ENCODE results near the gene AP1AR.

The AP1AR gene

GRCh38 chr4:112185334-112185733, 46.3 kb upstream of the AP1AR start:
- H4K8ac ChIP-seq (ENCODE audit: low read length) = no peak overlapping the region
- no peak overlapping the region for H2AK5ac ChIP-seq (ENCODE audit: low read length, severe bottlenecking)
- H2BK15ac ChIP-seq (ENCODE audit: low read depth, poor library complexity, severe bottlenecking) = no peak overlapping the region
- no peak overlapping the region for H2AFZ ChIP-seq (ENCODE audit: low read depth, low read length)
- H3K9me3 ChIP-seq (ENCODE audit: control insufficient read depth, low read length) = no peaks in the 10 kb centered on the region
- H2BK12ac ChIP-seq (ENCODE audit: low read length in 2 of 2) = no peak overlapping the region
- no peak overlapping the region for H3K4me3 ChIP-seq (ENCODE audit: insufficient read depth in 1 of 2, low read depth in 1 of 2, low read length in 2 of 2)
- no peak overlapping the region for H2BK120ac ChIP-seq (ENCODE audit: low read depth, low read length)
- H3K27ac ChIP-seq (ENCODE audit: low read length, poor library complexity, severe bottlenecking) = no peak overlapping the region
- H3K23ac ChIP-seq (ENCODE audit: low read length in 2 of 2) = no peak overlapping the region
- peaks cover 0 to 2% of the 10 kb centered on the region in 2 experiments for H3K36me3 ChIP-seq (ENCODE audit: control insufficient read depth in 1 of 2, insufficient read depth in 2 of 2, low read depth in 1 of 2, low read length in 2 of 2)
- no peak overlapping the region for H3K18ac ChIP-seq (ENCODE audit: low read depth in 1 of 2, low read length in 2 of 2)
- H4K91ac ChIP-seq (ENCODE audit: low read length) = no peak overlapping the region
- no peak overlapping the region for H3K4ac ChIP-seq (ENCODE audit: low read depth in 1 of 2, low read length in 2 of 2)
- 100% methylated on average over 1 of the region's 2 CpGs for WGBS
- no peaks in the 10 kb centered on the region for H3K4me1 ChIP-seq (ENCODE audit: control insufficient read depth, insufficient read depth, low read depth, low read length)
- H3K9ac ChIP-seq (ENCODE audit: low read length) = no peak overlapping the region
- H3K27me3 ChIP-seq (ENCODE audit: control insufficient read depth in 1 of 2, insufficient read depth in 1 of 2, low read length in 2 of 2) = no peaks in the 10 kb centered on the region
- no peak overlapping the region for H3K14ac ChIP-seq (ENCODE audit: low read length in 2 of 2)
- DNase-seq = no peak
- H2BK5ac ChIP-seq (ENCODE audit: low read depth, low read length, poor library complexity, severe bottlenecking) = no peak overlapping the region
- H3K4me2 ChIP-seq (ENCODE audit: low read length, poor library complexity, severe bottlenecking) = no peak overlapping the region
- H3K79me1 ChIP-seq (replicated peaks; ENCODE audit: low read length, poor library complexity, severe bottlenecking) = no peaks in the 10 kb centered on the region

- Histone ChIP-seq H2BK5ac (ENCODE audit: low read depth, low read length, poor library complexity, severe bottlenecking) (no peak overlapping the region), H2AFZ (ENCODE audit: low read depth, low read length) (no peak overlapping the region), H3K4me1 (ENCODE audit: control insufficient read depth, insufficient read depth, low read depth, low read length) (no peaks in the 10 kb centered on the region), H3K36me3 (ENCODE audit: control insufficient read depth in 1 of 2, insufficient read depth in 2 of 2, low read depth in 1 of 2, low read length in 2 of 2) (peaks cover 0 to 2% of the 10 kb centered on the region in 2 experiments), H3K23ac (ENCODE audit: low read length in 2 of 2) (no peak overlapping the region), H3K4me2 (ENCODE audit: low read length, poor library complexity, severe bottlenecking) (no peak overlapping the region), H3K4me3 (ENCODE audit: insufficient read depth in 1 of 2, low read depth in 1 of 2, low read length in 2 of 2) (no peak overlapping the region), H2BK120ac (ENCODE audit: low read depth, low read length) (no peak overlapping the region), H2AK5ac (ENCODE audit: low read length, severe bottlenecking) (no peak overlapping the region), H3K9me3 (ENCODE audit: control insufficient read depth, low read length) (no peaks in the 10 kb centered on the region), H2BK15ac (ENCODE audit: low read depth, poor library complexity, severe bottlenecking) (no peak overlapping the region), H2BK12ac (ENCODE audit: low read length in 2 of 2) (no peak overlapping the region), H3K4ac (ENCODE audit: low read depth in 1 of 2, low read length in 2 of 2) (no peak overlapping the region), H4K8ac (ENCODE audit: low read length) (no peak overlapping the region), H4K91ac (ENCODE audit: low read length) (no peak overlapping the region), H3K9ac (ENCODE audit: low read length) (no peak overlapping the region), H3K79me1 (replicated peaks; ENCODE audit: low read length, poor library complexity, severe bottlenecking) (no peaks in the 10 kb centered on the region), H3K27ac (ENCODE audit: low read length, poor library complexity, severe bottlenecking) (no peak overlapping the region), H3K14ac (ENCODE audit: low read length in 2 of 2) (no peak overlapping the region), H3K18ac (ENCODE audit: low read depth in 1 of 2, low read length in 2 of 2) (no peak overlapping the region), H3K27me3 (ENCODE audit: control insufficient read depth in 1 of 2, insufficient read depth in 1 of 2, low read length in 2 of 2) (no peaks in the 10 kb centered on the region)
- DNase-seq = no peak
- 78% methylated on average over 8 of the region's 8 CpGs for WGBS
These were observed 45.6 kb upstream of the AP1AR start for GRCh38 chr4:112185740-112186670.

- no peak overlapping the region for H3K18ac ChIP-seq (ENCODE audit: low read depth in 1 of 2, low read length in 2 of 2)
- H4K91ac ChIP-seq (ENCODE audit: low read length) = no peak overlapping the region
- H3K4ac ChIP-seq (ENCODE audit: low read depth in 1 of 2, low read length in 2 of 2) = no peak overlapping the region
- no peak overlapping the region for H2BK5ac ChIP-seq (ENCODE audit: low read depth, low read length, poor library complexity, severe bottlenecking)
- H3K4me3 ChIP-seq (ENCODE audit: insufficient read depth in 1 of 2, low read depth in 1 of 2, low read length in 2 of 2) = no peak overlapping the region
- no peak overlapping the region for H2AK5ac ChIP-seq (ENCODE audit: low read length, severe bottlenecking)
- H4K8ac ChIP-seq (ENCODE audit: low read length) = no peak overlapping the region
- peaks cover 0 to 2% of the 10 kb centered on the region in 2 experiments for H3K36me3 ChIP-seq (ENCODE audit: control insufficient read depth in 1 of 2, insufficient read depth in 2 of 2, low read depth in 1 of 2, low read length in 2 of 2)
- 82% methylated on average over 1 of the region's 2 CpGs for WGBS
- DNase-seq = peak; percentile 34
- H3K27me3 ChIP-seq (ENCODE audit: control insufficient read depth in 1 of 2, insufficient read depth in 1 of 2, low read length in 2 of 2) = no peaks in the 10 kb centered on the region
- no peaks in the 10 kb centered on the region for H3K4me1 ChIP-seq (ENCODE audit: control insufficient read depth, insufficient read depth, low read depth, low read length)
- no peak overlapping the region for H2BK15ac ChIP-seq (ENCODE audit: low read depth, poor library complexity, severe bottlenecking)
- no peak overlapping the region for H3K14ac ChIP-seq (ENCODE audit: low read length in 2 of 2)
- H3K23ac ChIP-seq (ENCODE audit: low read length in 2 of 2) = no peak overlapping the region
- no peaks in the 10 kb centered on the region for H3K79me1 ChIP-seq (replicated peaks; ENCODE audit: low read length, poor library complexity, severe bottlenecking)
- H3K4me2 ChIP-seq (ENCODE audit: low read length, poor library complexity, severe bottlenecking) = no peak overlapping the region
- no peak overlapping the region for H2BK120ac ChIP-seq (ENCODE audit: low read depth, low read length)
- H2BK12ac ChIP-seq (ENCODE audit: low read length in 2 of 2) = no peak overlapping the region
- no peak overlapping the region for H2AFZ ChIP-seq (ENCODE audit: low read depth, low read length)
- peak overlapping the region; percentile 37 for H3K9ac ChIP-seq (ENCODE audit: low read length)
- H3K27ac ChIP-seq (ENCODE audit: low read length, poor library complexity, severe bottlenecking) = no peak overlapping the region
- H3K9me3 ChIP-seq (ENCODE audit: control insufficient read depth, low read length) = no peaks in the 10 kb centered on the region
These were observed 41.8 kb upstream of the AP1AR start for GRCh38 chr4:112189754-112190153.

- H3K23ac ChIP-seq (ENCODE audit: low read length in 2 of 2) = no peak overlapping the region
- H4K8ac ChIP-seq (ENCODE audit: low read length) = no peak overlapping the region
- no peak overlapping the region for H2AK5ac ChIP-seq (ENCODE audit: low read length, severe bottlenecking)
- H2BK12ac ChIP-seq (ENCODE audit: low read length in 2 of 2) = no peak overlapping the region
- H3K27me3 ChIP-seq (ENCODE audit: control insufficient read depth in 1 of 2, insufficient read depth in 1 of 2, low read length in 2 of 2) = no peaks in the 10 kb centered on the region
- H2AFZ ChIP-seq (ENCODE audit: low read depth, low read length) = no peak overlapping the region
- H3K9ac ChIP-seq (ENCODE audit: low read length) = no peak overlapping the region
- WGBS = 92% methylated on average over 6 of the region's 8 CpGs
- no peak overlapping the region for H3K4me2 ChIP-seq (ENCODE audit: low read length, poor library complexity, severe bottlenecking)
- H3K4ac ChIP-seq (ENCODE audit: low read depth in 1 of 2, low read length in 2 of 2) = no peak overlapping the region
- no peak overlapping the region for H3K27ac ChIP-seq (ENCODE audit: low read length, poor library complexity, severe bottlenecking)
- no peak overlapping the region for H2BK15ac ChIP-seq (ENCODE audit: low read depth, poor library complexity, severe bottlenecking)
- no peak overlapping the region for H2BK120ac ChIP-seq (ENCODE audit: low read depth, low read length)
- no peak overlapping the region for H3K18ac ChIP-seq (ENCODE audit: low read depth in 1 of 2, low read length in 2 of 2)
- H2BK5ac ChIP-seq (ENCODE audit: low read depth, low read length, poor library complexity, severe bottlenecking) = no peak overlapping the region
- no peaks in the 10 kb centered on the region for H3K9me3 ChIP-seq (ENCODE audit: control insufficient read depth, low read length)
- H3K4me3 ChIP-seq (ENCODE audit: insufficient read depth in 1 of 2, low read depth in 1 of 2, low read length in 2 of 2) = no peak overlapping the region
- H4K91ac ChIP-seq (ENCODE audit: low read length) = no peak overlapping the region
- DNase-seq = no peak
- H3K79me1 ChIP-seq (replicated peaks; ENCODE audit: low read length, poor library complexity, severe bottlenecking) = no peaks in the 10 kb centered on the region
- H3K36me3 ChIP-seq (ENCODE audit: control insufficient read depth in 1 of 2, insufficient read depth in 2 of 2, low read depth in 1 of 2, low read length in 2 of 2) = peaks cover 0 to 2% of the 10 kb centered on the region in 2 experiments
- H3K4me1 ChIP-seq (ENCODE audit: control insufficient read depth, insufficient read depth, low read depth, low read length) = no peaks in the 10 kb centered on the region
- no peak overlapping the region for H3K14ac ChIP-seq (ENCODE audit: low read length in 2 of 2)
These were observed 40.9 kb upstream of the AP1AR start for GRCh38 chr4:112190684-112191083.

Data from mesenchymal stem cell (in vitro differentiated cells and primary cell).